ENCODE results near the gene RELL1.

Gene RELL1

GRCh38 chr4:37599092-37599790 lies 86.9 kb downstream of the RELL1 start:
- DNase-seq (ENCODE audit: low read depth in 2 of 2) = no peak

- no peak for DNase-seq (ENCODE audit: low read depth in 2 of 2)
Measured at GRCh38 chr4:37597034-37597433, 89.1 kb downstream of the RELL1 start.

GRCh38 chr4:37595875-37596680 lies 90.1 kb downstream of the RELL1 start:
- no peak for DNase-seq (ENCODE audit: low read depth in 2 of 2)

- no peak for DNase-seq (ENCODE audit: low read depth in 2 of 2)
Measured at GRCh38 chr4:37594099-37594498, 92.1 kb downstream of the RELL1 start.

GRCh38 chr4:37591349-37591748 lies 94.8 kb downstream of the RELL1 start:
- no peak for DNase-seq (ENCODE audit: low read depth in 2 of 2)

GRCh38 chr4:37590016-37590415 lies 96.2 kb downstream of the RELL1 start:
- DNase-seq (ENCODE audit: low read depth in 2 of 2) = no peak

GRCh38 chr4:37588150-37588549 lies 98.0 kb downstream of the RELL1 start:
- DNase-seq (ENCODE audit: low read depth in 2 of 2) = no peak

GRCh38 chr4:37586194-37586593 lies 100.0 kb downstream of the RELL1 start:
- no peak for DNase-seq (ENCODE audit: low read depth in 2 of 2)

- DNase-seq (ENCODE audit: low read depth in 2 of 2) = no peak
Measured at GRCh38 chr4:37584493-37585060, 101.6 kb downstream of the RELL1 start.

GRCh38 chr4:37584071-37584470 lies 102.1 kb downstream of the RELL1 start:
- no peak for DNase-seq (ENCODE audit: low read depth in 2 of 2)

GRCh38 chr4:37573566-37573965 lies 112.6 kb downstream of the RELL1 start:
- DNase-seq (ENCODE audit: low read depth in 2 of 2) = no peak

- no peak for DNase-seq (ENCODE audit: low read depth in 2 of 2)
Measured at GRCh38 chr4:37568489-37568888, 117.7 kb downstream of the RELL1 start.

- DNase-seq (ENCODE audit: low read depth in 2 of 2) = no peak
Measured at GRCh38 chr4:37567836-37568235, 118.3 kb downstream of the RELL1 start.

GRCh38 chr4:37562592-37562991 lies 123.6 kb downstream of the RELL1 start:
- no peak for DNase-seq (ENCODE audit: low read depth in 2 of 2)

- DNase-seq (ENCODE audit: low read depth in 2 of 2) = no peak
Measured at GRCh38 chr4:37561803-37562207, 124.4 kb downstream of the RELL1 start.

- no peak for DNase-seq (ENCODE audit: low read depth in 2 of 2)
Measured at GRCh38 chr4:37561196-37561802, 124.9 kb downstream of the RELL1 start.
